Thyroid gland (tissue), 4 donors: ENCODE measurements around the gene RAB11A.

Experiments
- CTCF ChIP-seq, 6 experiments: fragments of 200-600 bp in 3 of 6; fragments of 450-650 bp in 3 of 6; sonication (generic) in 3 of 6; IDR thresholded peaks; one replicate each; pipeline ENCODE4 v1.5.1; 2016 to 2019; ENCODE audit warnings: antibody characterized with exemption in 6 of 6, mild to moderate bottlenecking in 2 of 6, inconsistent platforms in 1 of 6, moderate library complexity in 1 of 6
- POLR2A ChIP-seq, 2 donors: fragments of 450-650 bp; IDR thresholded peaks; one replicate each; pipeline ENCODE4 v1.6.1; 2017; ENCODE audit warnings: antibody characterized with exemption in 2 of 2, mild to moderate bottlenecking in 2 of 2, moderate library complexity in 1 of 2

- TF ChIP-seq POLR2A (IDR thresholded peaks at IDR 0.05) = no peak
- no peak for TF ChIP-seq CTCF (IDR thresholded peaks at IDR 0.05)
These were observed 32.6 kb upstream of the RAB11A start for GRCh38 chr15:65836665-65837064.
